ENCODE measurements around the gene OSBPL3.
"Not testable (repeated sequence)": the region's sequence is repeated elsewhere in the genome, so short reads cannot be mapped to it uniquely, and the experiment has no call there.

OSBPL3 gene

DNA sequence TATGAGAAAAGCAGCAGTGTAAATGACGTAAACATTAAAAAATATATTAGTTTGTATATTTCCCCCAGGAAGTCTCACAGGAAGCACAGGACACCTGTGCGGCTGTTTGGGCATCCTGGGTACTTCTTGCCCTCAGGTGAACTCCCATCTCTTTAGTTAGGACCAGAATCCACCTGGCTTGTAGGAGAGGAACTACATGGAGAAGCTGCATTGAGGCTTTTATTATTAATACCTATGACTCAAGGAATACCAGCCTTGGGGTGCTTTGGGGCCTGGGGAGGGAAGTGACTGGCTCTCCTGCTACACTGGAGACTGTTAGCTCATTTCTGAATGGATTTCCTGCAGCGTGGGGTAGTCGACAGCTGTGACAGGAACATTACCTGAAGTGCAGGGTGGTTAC lies 182.7 kb downstream of the OSBPL3 start:
- Histone ChIP-seq H3K9me3 (ENCODE audit: control insufficient read depth in 2 of 2, low read length in 2 of 2) (no peaks in the 10 kb centered on the region), H3K4me3 (ENCODE audit: low read length in 2 of 2) (no peak overlapping the region), H3K4me1 (ENCODE audit: control insufficient read depth in 2 of 2, insufficient read depth in 2 of 2, low read length in 2 of 2) (no peaks in the 10 kb centered on the region), H3K27me3 (ENCODE audit: control insufficient read depth in 2 of 2, insufficient read depth in 2 of 2, low read length in 2 of 2) (no peaks in the 10 kb centered on the region), H3K9ac (ENCODE audit: low read depth in 1 of 2, low read length in 2 of 2) (no peak overlapping the region), H3K27ac (ENCODE audit: low read depth in 2 of 2, low read length in 2 of 2) (no peak overlapping the region), H3K36me3 (ENCODE audit: control insufficient read depth in 2 of 2, insufficient read depth in 2 of 2, low read length in 2 of 2) (no peaks in the 10 kb centered on the region)

DNA sequence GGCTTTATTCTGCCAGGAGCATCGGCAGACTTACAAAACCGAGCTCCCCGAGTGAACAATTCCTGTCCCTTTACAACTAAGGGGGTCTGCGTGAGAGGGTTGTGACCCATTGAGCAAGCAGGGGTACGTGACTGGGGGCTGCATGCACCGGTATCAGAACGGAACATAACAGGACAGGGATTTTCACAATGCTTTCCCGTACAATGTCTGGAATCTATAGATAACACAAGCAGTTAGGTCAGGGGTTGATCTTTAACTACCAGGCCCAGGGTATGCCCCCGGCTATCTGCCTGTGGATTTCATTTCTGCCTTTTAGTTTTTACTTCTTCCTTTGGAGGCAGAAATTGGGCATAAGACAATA lies 184.6 kb downstream of the OSBPL3 start:
- Histone ChIP-seq H3K27ac (ENCODE audit: low read depth in 2 of 2, low read length in 2 of 2) (no peak overlapping the region), H3K27me3 (ENCODE audit: control insufficient read depth in 2 of 2, insufficient read depth in 2 of 2, low read length in 2 of 2) (no peaks in the 10 kb centered on the region), H3K9me3 (ENCODE audit: control insufficient read depth in 2 of 2, low read length in 2 of 2) (no peaks in the 10 kb centered on the region), H3K4me3 (ENCODE audit: low read length in 2 of 2) (no peak overlapping the region), H3K36me3 (ENCODE audit: control insufficient read depth in 2 of 2, insufficient read depth in 2 of 2, low read length in 2 of 2) (no peaks in the 10 kb centered on the region), H3K4me1 (ENCODE audit: control insufficient read depth in 2 of 2, insufficient read depth in 2 of 2, low read length in 2 of 2) (no peaks in the 10 kb centered on the region), H3K9ac (ENCODE audit: low read depth in 1 of 2, low read length in 2 of 2) (no peak overlapping the region)

- not testable (repeated sequence) for H3K27me3 ChIP-seq (ENCODE audit: control insufficient read depth in 2 of 2, insufficient read depth in 2 of 2, low read length in 2 of 2); H3K9ac ChIP-seq (ENCODE audit: low read depth in 1 of 2, low read length in 2 of 2); H3K4me3 ChIP-seq (ENCODE audit: low read length in 2 of 2); H3K36me3 ChIP-seq (ENCODE audit: control insufficient read depth in 2 of 2, insufficient read depth in 2 of 2, low read length in 2 of 2); H3K4me1 ChIP-seq (ENCODE audit: control insufficient read depth in 2 of 2, insufficient read depth in 2 of 2, low read length in 2 of 2); H3K27ac ChIP-seq (ENCODE audit: low read depth in 2 of 2, low read length in 2 of 2); H3K9me3 ChIP-seq (ENCODE audit: control insufficient read depth in 2 of 2, low read length in 2 of 2)
Observed at GRCh38 chr7:24794751-24795406, 185.1 kb downstream of the OSBPL3 start.

GRCh38 chr7:24793982-24794648 lies 185.9 kb downstream of the OSBPL3 start:
- Histone ChIP-seq H3K9ac (ENCODE audit: low read depth in 1 of 2, low read length in 2 of 2) (no peak overlapping the region), H3K36me3 (ENCODE audit: control insufficient read depth in 2 of 2, insufficient read depth in 2 of 2, low read length in 2 of 2) (no peaks in the 10 kb centered on the region), H3K4me1 (ENCODE audit: control insufficient read depth in 2 of 2, insufficient read depth in 2 of 2, low read length in 2 of 2) (no peaks in the 10 kb centered on the region), H3K9me3 (ENCODE audit: control insufficient read depth in 2 of 2, low read length in 2 of 2) (no peaks in the 10 kb centered on the region), H3K27ac (ENCODE audit: low read depth in 2 of 2, low read length in 2 of 2) (no peak overlapping the region), H3K4me3 (ENCODE audit: low read length in 2 of 2) (no peak overlapping the region), H3K27me3 (ENCODE audit: control insufficient read depth in 2 of 2, insufficient read depth in 2 of 2, low read length in 2 of 2) (no peaks in the 10 kb centered on the region)

DNA sequence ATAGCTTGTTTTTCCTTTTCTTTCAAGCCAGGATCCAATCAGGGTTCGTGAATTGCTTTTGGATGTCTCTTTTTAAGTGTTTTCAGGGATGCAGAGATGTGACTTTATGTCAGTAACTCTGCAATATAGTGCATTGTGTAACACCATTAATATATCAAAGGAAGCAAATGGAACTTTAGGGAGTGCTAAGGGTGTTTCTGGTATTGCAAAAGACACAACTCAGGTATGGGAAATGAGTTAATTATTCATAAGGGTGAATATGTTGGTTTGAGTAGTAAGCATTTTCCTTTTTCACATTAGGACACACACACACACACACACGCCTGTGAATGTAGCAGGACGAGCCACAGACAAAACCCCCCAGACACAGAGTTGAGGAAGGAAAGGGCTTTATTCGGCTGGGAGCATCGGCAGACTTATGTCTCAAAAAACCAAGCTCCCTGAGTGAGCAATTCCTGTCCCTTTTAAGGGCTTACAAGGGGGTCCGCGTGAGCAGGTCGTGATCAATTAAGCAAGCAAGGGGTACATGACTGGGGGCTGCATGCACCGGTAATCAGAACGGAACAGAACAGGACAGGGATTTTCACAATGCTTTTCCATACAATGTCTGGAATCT lies 190.9 kb downstream of the OSBPL3 start:
- Histone ChIP-seq H3K4me1 (ENCODE audit: control insufficient read depth in 2 of 2, insufficient read depth in 2 of 2, low read length in 2 of 2) (no peaks in the 10 kb centered on the region), H3K9me3 (ENCODE audit: control insufficient read depth in 2 of 2, low read length in 2 of 2) (no peaks in the 10 kb centered on the region), H3K36me3 (ENCODE audit: control insufficient read depth in 2 of 2, insufficient read depth in 2 of 2, low read length in 2 of 2) (no peaks in the 10 kb centered on the region), H3K4me3 (ENCODE audit: low read length in 2 of 2) (no peak overlapping the region), H3K9ac (ENCODE audit: low read depth in 1 of 2, low read length in 2 of 2) (no peak overlapping the region), H3K27me3 (ENCODE audit: control insufficient read depth in 2 of 2, insufficient read depth in 2 of 2, low read length in 2 of 2) (no peaks in the 10 kb centered on the region), H3K27ac (ENCODE audit: low read depth in 2 of 2, low read length in 2 of 2) (no peak overlapping the region)

GRCh38 chr7:24788075-24788474 lies 191.9 kb downstream of the OSBPL3 start:
- Histone ChIP-seq H3K27me3 (ENCODE audit: control insufficient read depth in 2 of 2, insufficient read depth in 2 of 2, low read length in 2 of 2) (no peaks in the 10 kb centered on the region), H3K9me3 (ENCODE audit: control insufficient read depth in 2 of 2, low read length in 2 of 2) (no peaks in the 10 kb centered on the region), H3K36me3 (ENCODE audit: control insufficient read depth in 2 of 2, insufficient read depth in 2 of 2, low read length in 2 of 2) (no peaks in the 10 kb centered on the region), H3K27ac (ENCODE audit: low read depth in 2 of 2, low read length in 2 of 2) (no peak overlapping the region), H3K4me1 (ENCODE audit: control insufficient read depth in 2 of 2, insufficient read depth in 2 of 2, low read length in 2 of 2) (no peaks in the 10 kb centered on the region), H3K4me3 (ENCODE audit: low read length in 2 of 2) (no peak overlapping the region), H3K9ac (ENCODE audit: low read depth in 1 of 2, low read length in 2 of 2) (no peak overlapping the region)

- no peaks in the 10 kb centered on the region for H3K9me3 ChIP-seq (ENCODE audit: control insufficient read depth in 2 of 2, low read length in 2 of 2)
- no peaks in the 10 kb centered on the region for H3K36me3 ChIP-seq (ENCODE audit: control insufficient read depth in 2 of 2, insufficient read depth in 2 of 2, low read length in 2 of 2)
- H3K9ac ChIP-seq (ENCODE audit: low read depth in 1 of 2, low read length in 2 of 2), result no peak overlapping the region
- no peaks in the 10 kb centered on the region for H3K4me1 ChIP-seq (ENCODE audit: control insufficient read depth in 2 of 2, insufficient read depth in 2 of 2, low read length in 2 of 2)
- H3K27ac ChIP-seq (ENCODE audit: low read depth in 2 of 2, low read length in 2 of 2), result no peak overlapping the region
- no peaks in the 10 kb centered on the region for H3K27me3 ChIP-seq (ENCODE audit: control insufficient read depth in 2 of 2, insufficient read depth in 2 of 2, low read length in 2 of 2)
- H3K4me3 ChIP-seq (ENCODE audit: low read length in 2 of 2), result no peak overlapping the region
Observed at GRCh38 chr7:24786941-24787340, 193.0 kb downstream of the OSBPL3 start.

DNA sequence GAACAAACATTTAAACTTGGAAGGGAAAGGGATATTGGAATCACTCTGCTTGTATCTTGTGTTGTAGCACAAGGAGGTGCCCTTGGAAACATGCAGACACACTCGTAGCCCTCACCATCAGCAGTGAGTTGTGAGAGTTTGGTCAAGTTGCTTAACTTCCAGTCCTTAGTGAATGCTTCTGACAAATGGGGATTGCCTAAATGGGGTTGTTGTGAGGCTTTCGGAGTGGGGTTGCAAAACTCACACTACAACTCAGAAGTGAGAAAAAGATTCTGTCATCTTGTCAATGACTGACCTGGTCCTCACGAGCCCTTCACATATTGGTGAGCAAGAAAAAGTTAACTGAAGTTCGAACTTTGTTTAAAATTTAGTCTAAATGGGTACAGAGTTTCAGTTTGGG lies 193.7 kb downstream of the OSBPL3 start:
- Histone ChIP-seq H3K9ac (ENCODE audit: low read depth in 1 of 2, low read length in 2 of 2) (no peak overlapping the region), H3K27me3 (ENCODE audit: control insufficient read depth in 2 of 2, insufficient read depth in 2 of 2, low read length in 2 of 2) (no peaks in the 10 kb centered on the region), H3K27ac (ENCODE audit: low read depth in 2 of 2, low read length in 2 of 2) (no peak overlapping the region), H3K4me3 (ENCODE audit: low read length in 2 of 2) (no peak overlapping the region), H3K4me1 (ENCODE audit: control insufficient read depth in 2 of 2, insufficient read depth in 2 of 2, low read length in 2 of 2) (no peaks in the 10 kb centered on the region), H3K36me3 (ENCODE audit: control insufficient read depth in 2 of 2, insufficient read depth in 2 of 2, low read length in 2 of 2) (no peaks in the 10 kb centered on the region), H3K9me3 (ENCODE audit: control insufficient read depth in 2 of 2, low read length in 2 of 2) (no peaks in the 10 kb centered on the region)

- no peak overlapping the region for H3K27ac ChIP-seq (ENCODE audit: low read depth in 2 of 2, low read length in 2 of 2)
- no peaks in the 10 kb centered on the region for H3K4me1 ChIP-seq (ENCODE audit: control insufficient read depth in 2 of 2, insufficient read depth in 2 of 2, low read length in 2 of 2)
- H3K9me3 ChIP-seq (ENCODE audit: control insufficient read depth in 2 of 2, low read length in 2 of 2), result no peaks in the 10 kb centered on the region
Observed at GRCh38 chr7:24784277-24784676, 195.7 kb downstream of the OSBPL3 start.

GRCh38 chr7:24783698-24784097 lies 196.3 kb downstream of the OSBPL3 start:
- no peak overlapping the region for H3K4me3 ChIP-seq (ENCODE audit: low read length in 2 of 2)
- H3K9me3 ChIP-seq (ENCODE audit: control insufficient read depth in 2 of 2, low read length in 2 of 2), result no peaks in the 10 kb centered on the region
- no peaks in the 10 kb centered on the region for H3K27me3 ChIP-seq (ENCODE audit: control insufficient read depth in 2 of 2, insufficient read depth in 2 of 2, low read length in 2 of 2)
- no peaks in the 10 kb centered on the region for H3K36me3 ChIP-seq (ENCODE audit: control insufficient read depth in 2 of 2, insufficient read depth in 2 of 2, low read length in 2 of 2)
- no peak overlapping the region for H3K27ac ChIP-seq (ENCODE audit: low read depth in 2 of 2, low read length in 2 of 2)
- no peaks in the 10 kb centered on the region for H3K4me1 ChIP-seq (ENCODE audit: control insufficient read depth in 2 of 2, insufficient read depth in 2 of 2, low read length in 2 of 2)
- H3K9ac ChIP-seq (ENCODE audit: low read depth in 1 of 2, low read length in 2 of 2), result no peak overlapping the region

More at GRCh38 chr7:24784277-24784676, 195.7 kb downstream of the OSBPL3 start:
- Histone ChIP-seq H3K4me3 (ENCODE audit: low read length in 2 of 2) (no peak overlapping the region), H3K9ac (ENCODE audit: low read depth in 1 of 2, low read length in 2 of 2) (no peak overlapping the region), H3K27me3 (ENCODE audit: control insufficient read depth in 2 of 2, insufficient read depth in 2 of 2, low read length in 2 of 2) (no peaks in the 10 kb centered on the region), H3K36me3 (ENCODE audit: control insufficient read depth in 2 of 2, insufficient read depth in 2 of 2, low read length in 2 of 2) (no peaks in the 10 kb centered on the region)

All from mucosa of rectum (tissue), 2 donors.